DMS153 treated with DMSO at 0.1 percent for 48 hours (cell line): ENCODE data around the gene RHBDD1.

Source experiments
- DNase-seq: peaks from one replicate; lab custom pipeline; 2025; ENCODE audit not compliant: unreplicated experiment; lab: John Stamatoyannopoulos, UW

Gene RHBDD1

DNA sequence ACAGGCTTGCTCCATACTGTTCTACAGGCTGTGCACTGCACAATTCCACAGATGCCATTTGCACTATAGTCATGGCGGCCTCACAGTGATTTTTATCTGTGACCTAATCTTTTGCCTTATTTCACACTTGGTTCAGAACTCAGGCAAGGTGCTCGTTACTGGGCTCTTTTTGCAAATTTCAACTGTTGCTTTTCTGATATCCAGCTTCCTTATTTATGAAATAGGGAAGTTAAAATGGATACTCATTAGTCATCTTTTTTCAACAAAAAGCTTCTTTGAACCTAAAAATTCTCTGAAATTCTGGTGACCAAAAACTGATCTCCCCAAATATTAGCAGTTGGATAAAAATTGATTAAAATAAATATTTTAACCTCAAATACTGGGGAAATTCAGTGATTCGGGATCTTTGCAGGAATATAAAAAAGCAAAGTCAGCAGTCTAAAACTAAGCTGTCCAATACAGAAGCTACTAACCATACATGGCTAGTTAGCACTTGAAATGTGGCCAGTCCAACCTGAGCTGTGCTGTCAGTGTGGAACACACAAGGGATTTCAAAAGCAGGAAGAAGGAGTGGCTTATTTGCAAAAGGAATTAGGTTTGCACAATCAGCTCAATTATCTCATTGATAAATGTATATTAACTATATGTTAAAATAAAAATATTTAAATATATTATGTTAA is 193.7 kb downstream of the RHBDD1 start:
- DNase-seq, result no peak

DNA sequence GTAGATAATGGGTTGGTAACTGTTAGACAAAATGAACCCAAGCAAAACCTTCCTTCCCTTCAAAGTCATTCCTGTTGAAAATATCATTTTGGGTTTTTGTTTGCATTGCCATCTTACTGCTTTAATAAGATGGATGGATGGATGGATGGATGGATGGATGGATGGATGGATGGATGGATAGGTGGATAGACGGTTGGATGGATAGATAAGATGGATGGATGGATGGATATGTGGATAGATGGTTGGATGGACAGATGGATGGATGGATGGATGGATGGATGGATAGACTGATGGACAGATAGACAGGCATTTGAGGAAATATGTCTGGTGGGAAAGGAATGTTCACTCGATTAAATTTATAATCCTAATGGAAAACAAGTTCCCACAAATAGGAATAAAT is 194.9 kb downstream of the RHBDD1 start:
- DNase-seq, result no peak

GRCh38 chr2:227031379-227031778 is 195.5 kb downstream of the RHBDD1 start:
- no peak for DNase-seq

GRCh38 chr2:227033471-227034148 is 197.8 kb downstream of the RHBDD1 start:
- DNase-seq, result no peak

DNA sequence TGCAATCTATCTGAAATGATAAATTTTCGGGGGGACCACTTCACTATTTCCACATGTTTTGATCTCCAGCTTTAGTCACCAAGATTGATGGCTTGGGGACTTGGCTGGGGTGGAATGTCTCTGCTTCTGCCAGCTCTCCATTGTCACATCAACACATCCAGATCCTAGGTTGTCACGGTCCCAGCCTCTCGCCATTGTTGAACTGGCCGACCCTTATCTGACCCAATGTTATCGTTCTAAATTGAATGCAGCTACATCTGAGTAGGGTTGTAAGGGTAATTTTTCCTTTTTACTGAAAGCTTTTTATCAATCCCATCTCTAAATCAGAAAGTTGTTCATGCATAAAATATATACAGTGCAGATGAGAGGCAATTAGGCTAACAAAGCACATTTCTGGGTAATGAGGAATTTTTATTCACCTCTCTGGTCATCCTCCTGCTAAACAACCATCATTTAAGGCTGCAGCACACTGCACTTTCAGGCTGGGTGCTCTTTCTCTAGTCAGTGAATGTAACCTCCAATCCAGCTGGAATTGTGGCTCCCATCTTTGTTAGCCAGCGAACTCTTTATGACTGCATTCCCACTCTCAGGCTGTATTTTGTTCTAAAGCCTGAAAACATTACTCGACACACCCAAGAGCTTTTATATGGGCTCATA is 200.0 kb downstream of the RHBDD1 start:
- no peak for DNase-seq

DNA sequence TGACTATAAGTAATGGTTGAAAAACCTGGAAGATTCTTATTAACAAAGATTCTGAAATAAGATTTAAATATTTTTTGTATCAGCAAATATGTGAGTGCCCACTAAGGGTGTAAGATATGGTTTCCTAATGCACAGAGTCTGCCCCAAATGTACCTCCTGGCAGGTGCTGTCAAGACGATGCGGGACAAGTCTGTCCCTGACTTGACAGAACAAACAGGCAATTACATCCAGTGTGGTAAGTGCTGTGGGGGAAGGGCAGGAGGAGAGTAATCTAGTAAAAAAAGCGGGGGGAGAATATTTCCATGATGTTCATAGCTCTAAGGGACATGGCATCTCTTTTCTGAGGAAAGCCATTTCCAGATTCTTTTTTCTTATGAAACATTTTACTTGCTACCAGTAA is 200.7 kb downstream of the RHBDD1 start:
- DNase-seq, result no peak

DNA sequence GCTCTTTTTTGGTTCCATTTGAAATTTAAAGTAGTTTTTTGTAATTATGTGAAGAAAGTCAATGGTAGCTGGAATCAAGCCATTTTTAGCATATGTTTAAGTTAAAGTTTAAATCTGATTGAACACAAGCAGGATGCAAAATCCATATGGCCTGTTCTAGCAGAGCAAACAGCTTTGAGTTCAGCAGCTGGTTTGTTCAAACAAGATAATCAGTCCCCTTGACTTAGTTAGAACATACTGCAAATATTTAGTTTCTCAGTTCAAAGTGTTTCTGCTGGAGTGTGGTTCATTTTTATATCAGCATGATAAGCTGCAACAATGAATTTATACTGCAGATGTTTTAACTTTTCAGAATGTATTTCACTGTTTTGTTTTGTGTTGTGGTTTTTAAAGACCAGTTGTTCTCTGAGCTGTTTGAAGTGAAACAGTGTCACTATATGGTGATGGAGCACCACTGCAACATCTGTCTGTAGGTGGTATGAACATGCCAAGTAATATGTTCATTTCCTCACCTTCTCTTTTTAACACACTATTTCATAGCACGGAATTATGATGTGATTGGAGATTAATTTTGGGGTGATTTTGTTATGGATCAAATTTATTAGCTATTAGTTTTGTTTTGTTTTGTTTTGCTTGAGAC is 202.8 kb downstream of the RHBDD1 start:
- DNase-seq, result no peak

DNA sequence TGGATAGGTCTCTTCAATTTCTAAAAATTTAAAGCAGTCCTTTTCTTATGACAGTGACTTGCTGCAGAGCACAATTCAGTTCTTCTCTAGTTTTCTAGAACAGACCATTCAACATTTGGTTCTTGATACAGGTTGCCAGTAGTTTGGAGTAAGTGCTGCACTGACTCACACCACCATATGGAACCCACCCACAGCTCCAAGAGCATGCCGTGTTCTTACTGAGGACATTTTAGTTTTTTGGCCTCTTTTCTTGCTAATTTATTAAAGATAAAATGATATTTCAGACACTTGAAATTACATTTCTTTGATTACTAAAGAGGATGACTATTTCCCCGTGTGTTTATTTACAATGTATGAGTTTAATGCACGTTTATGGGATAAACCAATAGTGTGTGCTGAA is 208.1 kb downstream of the RHBDD1 start:
- no peak for DNase-seq
